Effector memory CD4-positive, alpha-beta T cell (primary cell): ENCODE measurements around the gene HORMAD2.
"Not testable (repeated sequence)": the region's sequence is repeated elsewhere in the genome, so short reads cannot be mapped to it uniquely, and the experiment has no call there.

ENCODE experiments used
- DNase-seq, 3 donors: peaks; one replicate each; pipeline ENCODE4 v3.0.0-alpha.2; 2020
- H3K27ac ChIP-seq: 2 replicates; pipeline ENCODE4 v1.7.0; 2013; ENCODE audit warnings: mild to moderate bottlenecking, low read length, moderate library complexity; ENCODE audit not compliant: insufficient read depth, poor library complexity, severe bottlenecking
- H3K27me3 ChIP-seq: replicated peaks from 2 replicates; pipeline ENCODE4 v1.7.0; 2013; ENCODE audit warnings: mild to moderate bottlenecking, low read length; ENCODE audit not compliant: insufficient read depth, control insufficient read depth, poor library complexity, severe bottlenecking
- H3K36me3 ChIP-seq: 2 replicates; pipeline ENCODE4 v1.7.0; 2013; ENCODE audit warnings: mild to moderate bottlenecking, low read length, moderate library complexity; ENCODE audit not compliant: control insufficient read depth, insufficient read depth
- H3K4me1 ChIP-seq: 2 replicates; pipeline ENCODE4 v1.7.0; 2013; ENCODE audit warnings: low read length, mild to moderate bottlenecking; ENCODE audit not compliant: control insufficient read depth, insufficient read depth, poor library complexity, severe bottlenecking
- H3K4me3 ChIP-seq: 2 replicates; pipeline ENCODE4 v1.7.0; 2013; ENCODE audit warnings: low read length, low read depth, mild to moderate bottlenecking; ENCODE audit not compliant: insufficient read depth, poor library complexity, severe bottlenecking
- H3K9me3 ChIP-seq: 2 replicates; pipeline ENCODE4 v1.7.0; 2013; ENCODE audit warnings: mild to moderate bottlenecking, low read length, moderate library complexity; ENCODE audit not compliant: control insufficient read depth

Gene HORMAD2

GRCh38 chr22:30195245-30196140, 115.2 kb downstream of the HORMAD2 start:
- H3K27ac ChIP-seq, result no peak overlapping the region

GRCh38 chr22:30196141-30196879, 116.0 kb downstream of the HORMAD2 start:
- H3K4me1 ChIP-seq, result peaks cover 25% of the 10 kb centered on the region
- no peak for DNase-seq
- H3K27ac ChIP-seq, result peak overlapping the region; percentile 40

More at GRCh38 chr22:30195245-30196140, 115.2 kb downstream of the HORMAD2 start:
- Histone ChIP-seq H3K4me3 (no peak overlapping the region), H3K27me3 (no peaks in the 10 kb centered on the region), H3K4me1 (peaks cover 25% of the 10 kb centered on the region), H3K36me3 (no peaks in the 10 kb centered on the region), H3K9me3 (no peaks in the 10 kb centered on the region)
- no peak for DNase-seq

GRCh38 chr22:30196880-30197336, 116.6 kb downstream of the HORMAD2 start:
- H3K9me3 ChIP-seq, result no peaks in the 10 kb centered on the region
- peak overlapping the region; percentile 40 for H3K27ac ChIP-seq
- DNase-seq, result no peak
- H3K27me3 ChIP-seq, result no peaks in the 10 kb centered on the region
- H3K4me3 ChIP-seq, result no peak overlapping the region
- H3K4me1 ChIP-seq, result peaks cover 25% of the 10 kb centered on the region
- no peaks in the 10 kb centered on the region for H3K36me3 ChIP-seq

More at GRCh38 chr22:30196141-30196879, 116.0 kb downstream of the HORMAD2 start:
- Histone ChIP-seq H3K9me3 (no peaks in the 10 kb centered on the region), H3K4me3 (no peak overlapping the region), H3K36me3 (no peaks in the 10 kb centered on the region), H3K27me3 (no peaks in the 10 kb centered on the region)

- H3K27ac ChIP-seq, result no peak overlapping the region
- no peak overlapping the region for H3K4me3 ChIP-seq
- no peaks in the 10 kb centered on the region for H3K36me3 ChIP-seq
- H3K9me3 ChIP-seq, result no peaks in the 10 kb centered on the region
- H3K27me3 ChIP-seq, result no peaks in the 10 kb centered on the region
- H3K4me1 ChIP-seq, result peaks cover 25% of the 10 kb centered on the region
- DNase-seq, result no peak
These were observed 117.1 kb downstream of the HORMAD2 start for GRCh38 chr22:30197389-30197788.

GRCh38 chr22:30198152-30198825, 118.0 kb downstream of the HORMAD2 start:
- Histone ChIP-seq H3K4me3 (no peak overlapping the region), H3K36me3 (no peaks in the 10 kb centered on the region), H3K9me3 (no peaks in the 10 kb centered on the region), H3K27me3 (no peaks in the 10 kb centered on the region), H3K4me1 (peaks cover 25% of the 10 kb centered on the region), H3K27ac (no peak overlapping the region)
- no peak for DNase-seq

- Histone ChIP-seq H3K4me3 (no peak overlapping the region), H3K27ac (peak overlapping the region; percentile 8), H3K9me3 (no peaks in the 10 kb centered on the region), H3K4me1 (peaks cover 25% of the 10 kb centered on the region), H3K36me3 (no peaks in the 10 kb centered on the region), H3K27me3 (no peaks in the 10 kb centered on the region)
- no peak for DNase-seq
These were observed 118.7 kb downstream of the HORMAD2 start for GRCh38 chr22:30198921-30199320.

- not testable (repeated sequence) for H3K27me3 ChIP-seq, DNase-seq, H3K27ac ChIP-seq, H3K4me3 ChIP-seq, H3K9me3 ChIP-seq, H3K36me3 ChIP-seq
- H3K4me1 ChIP-seq, result peaks cover 21% of the 10 kb centered on the region
These were observed 120.6 kb downstream of the HORMAD2 start for GRCh38 chr22:30200905-30201304.

- no peaks in the 10 kb centered on the region for H3K27me3 ChIP-seq
- H3K27ac ChIP-seq, result no peak overlapping the region
- no peaks in the 10 kb centered on the region for H3K9me3 ChIP-seq
- H3K4me1 ChIP-seq, result peaks cover 11% of the 10 kb centered on the region
- no peaks in the 10 kb centered on the region for H3K36me3 ChIP-seq
- DNase-seq, result no peak
- H3K4me3 ChIP-seq, result no peak overlapping the region
These were observed 121.7 kb downstream of the HORMAD2 start for GRCh38 chr22:30201945-30202344.

- no peaks in the 10 kb centered on the region for H3K27me3 ChIP-seq
- H3K27ac ChIP-seq, result no peak overlapping the region
- H3K4me3 ChIP-seq, result no peak overlapping the region
- no peaks in the 10 kb centered on the region for H3K9me3 ChIP-seq
- no peaks in the 10 kb centered on the region for H3K36me3 ChIP-seq
- peaks cover 6% of the 10 kb centered on the region for H3K4me1 ChIP-seq
- DNase-seq, result no peak
These were observed 122.3 kb downstream of the HORMAD2 start for GRCh38 chr22:30202531-30203006.
